H1 (cell line): Measurements from ENCODE around the gene EIF4ENIF1. TPM values are rescaled to one million over a fixed set of nuclear protein-coding genes. Genes with fewer than 3 reads are reported as not detected.

Source experiments
- CEBPB ChIP-seq: IDR thresholded peaks from 2 replicates; pipeline ENCODE4 v1.6.1; 2012; ENCODE audit warnings: low read depth, low read length
- SP1 ChIP-seq: IDR thresholded peaks from 2 replicates; pipeline ENCODE4 v1.6.1; 2011; ENCODE audit warnings: low read depth, low read length
- TAF1 ChIP-seq: IDR thresholded peaks from 2 replicates; pipeline ENCODE4 v1.6.1; 2011; ENCODE audit warnings: mild to moderate bottlenecking, low read depth, low read length
- polyA plus RNA-seq, 7 experiments: library from polyadenylated mRNA; depleted of rRNA in 3 of 7; stranded (reverse) in 5 of 7; unstranded in 2 of 7; fragments of >200 nt in 5 of 7; fragments of 200-250 nt in 2 of 7; gene quantifications; 1 replicate in 5 of 7; 2 replicates in 1 of 7; 4 replicates in 1 of 7; pipeline versions ENCODE4 v1.2.1 to v1.2.3, GENCODE V29; 2011 to 2013; ENCODE audit warnings: missing spikeins in 2 of 7, mixed read lengths in 2 of 7
- total RNA-seq: library from RNA; stranded (reverse); fragmentation: NEBNext Ultra II Directional; extraction: Animal tissue kit (Norgen Biotek cat#: 25700); gene quantifications from 2 replicates; pipeline ENCODE4 v1.2.1, GENCODE V29; 2021
- TF ChIP-seq, protein P1 (sequence below): IDR thresholded peaks from 2 replicates; pipeline ENCODE4 v1.6.1; 2012; ENCODE audit warnings: low read length, inconsistent platforms

The EIF4ENIF1 gene
- total and polyA plus RNA-seq, 2 of the 8 experiments (the other 6 are each of a cell fraction or from before 2014, with no cell fraction given): 21.9 to 23.6 TPM

DNA sequence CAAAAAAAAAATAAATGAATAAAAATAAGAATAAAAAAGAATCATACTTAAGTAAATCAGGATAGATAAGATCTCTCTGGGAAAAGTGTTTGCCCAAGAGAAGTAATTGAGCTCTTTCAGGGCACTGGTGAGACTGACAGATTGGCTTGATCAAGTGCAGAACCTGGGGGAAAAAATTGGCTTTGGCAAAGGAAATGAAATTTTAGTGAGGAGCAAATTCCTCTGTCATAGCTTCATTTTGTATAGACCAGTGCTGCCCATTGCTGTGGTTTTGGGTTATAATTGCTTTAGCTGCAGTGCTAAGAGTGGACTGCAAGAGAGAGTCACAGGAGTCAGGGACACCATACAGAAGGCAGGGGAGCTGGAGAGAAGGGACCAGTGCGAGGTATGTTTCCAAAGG lies 42.4 kb upstream of the EIF4ENIF1 start (continued):
- TF ChIP-seq CEBPB (no peak), TAF1 (no peak), SP1 (no peak)
- TF ChIP-seq, protein P1, sequence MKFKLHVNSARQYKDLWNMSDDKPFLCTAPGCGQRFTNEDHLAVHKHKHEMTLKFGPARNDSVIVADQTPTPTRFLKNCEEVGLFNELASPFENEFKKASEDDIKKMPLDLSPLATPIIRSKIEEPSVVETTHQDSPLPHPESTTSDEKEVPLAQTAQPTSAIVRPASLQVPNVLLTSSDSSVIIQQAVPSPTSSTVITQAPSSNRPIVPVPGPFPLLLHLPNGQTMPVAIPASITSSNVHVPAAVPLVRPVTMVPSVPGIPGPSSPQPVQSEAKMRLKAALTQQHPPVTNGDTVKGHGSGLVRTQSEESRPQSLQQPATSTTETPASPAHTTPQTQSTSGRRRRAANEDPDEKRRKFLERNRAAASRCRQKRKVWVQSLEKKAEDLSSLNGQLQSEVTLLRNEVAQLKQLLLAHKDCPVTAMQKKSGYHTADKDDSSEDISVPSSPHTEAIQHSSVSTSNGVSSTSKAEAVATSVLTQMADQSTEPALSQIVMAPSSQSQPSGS: no peak
